ENCODE data around the gene MBD5.
A peak's percentile ranks its signal among the peaks of the same experiment; 100 is the strongest.

The MBD5 gene

GRCh38 chr2:148201075-148202004, 180.4 kb downstream of the MBD5 start:
- DNase-seq (ENCODE audit: low read depth), result peak; percentile 70
- H3K4me3 ChIP-seq (ENCODE audit: low read length), result no peak overlapping the region
- peak; percentile 58 for TF ChIP-seq CTCF (IDR thresholded peaks at IDR 0.05; ENCODE audit: insufficient read depth, low read depth, low read length, missing control alignments)

DNA sequence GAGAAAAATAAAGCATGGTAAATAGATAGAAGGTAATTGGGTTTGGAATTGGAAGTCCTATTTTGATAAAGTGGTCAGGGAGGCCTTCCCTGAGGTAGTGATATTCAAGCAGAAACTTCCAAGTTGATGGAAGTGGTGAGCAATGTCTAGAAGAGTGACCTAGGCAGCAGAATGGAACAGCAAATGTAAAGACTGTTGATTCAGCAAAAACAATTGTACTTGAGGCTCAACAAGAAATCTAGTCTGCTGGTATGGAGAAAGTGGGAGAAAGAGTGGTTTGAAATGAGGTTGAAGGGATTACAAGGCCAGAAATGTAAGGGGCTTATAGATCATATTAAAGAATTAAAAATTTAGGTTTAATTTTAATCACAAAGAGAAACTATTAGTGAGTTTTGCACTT, 181.3 kb downstream of the MBD5 start:
- H3K4me3 ChIP-seq (ENCODE audit: low read length), result no peak overlapping the region
- no peak for DNase-seq (ENCODE audit: low read depth)
- no peak for TF ChIP-seq CTCF (IDR thresholded peaks at IDR 0.05; ENCODE audit: insufficient read depth, low read depth, low read length, missing control alignments)

DNA sequence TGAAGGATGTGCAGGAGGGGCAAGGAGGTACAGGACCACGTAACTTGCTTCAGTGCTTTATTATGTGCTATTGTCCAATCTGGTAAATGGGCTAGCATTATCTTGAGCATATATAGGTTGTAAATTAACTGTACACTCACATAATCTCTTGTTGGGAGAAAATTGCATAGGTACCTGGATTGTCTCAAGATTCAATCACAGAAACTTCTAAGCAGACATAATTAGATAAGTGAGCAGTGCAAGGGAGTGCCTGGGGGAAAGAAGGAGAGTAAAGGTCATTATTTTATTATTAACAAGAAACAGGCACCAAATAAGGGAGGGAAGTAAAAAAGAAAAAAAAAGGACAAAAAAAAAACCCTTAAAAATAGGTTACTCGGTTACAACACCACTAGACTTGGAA, 186.2 kb downstream of the MBD5 start:
- TF ChIP-seq CTCF (IDR thresholded peaks at IDR 0.05; ENCODE audit: insufficient read depth, low read depth, low read length, missing control alignments), result no peak
- no peak overlapping the region for H3K4me3 ChIP-seq (ENCODE audit: low read length)
- DNase-seq (ENCODE audit: low read depth), result no peak

GRCh38 chr2:148209603-148210002, 188.7 kb downstream of the MBD5 start:
- no peak for TF ChIP-seq CTCF (IDR thresholded peaks at IDR 0.05; ENCODE audit: insufficient read depth, low read depth, low read length, missing control alignments)
- peak; percentile 4 for DNase-seq (ENCODE audit: low read depth)
- no peak overlapping the region for H3K4me3 ChIP-seq (ENCODE audit: low read length)

DNA sequence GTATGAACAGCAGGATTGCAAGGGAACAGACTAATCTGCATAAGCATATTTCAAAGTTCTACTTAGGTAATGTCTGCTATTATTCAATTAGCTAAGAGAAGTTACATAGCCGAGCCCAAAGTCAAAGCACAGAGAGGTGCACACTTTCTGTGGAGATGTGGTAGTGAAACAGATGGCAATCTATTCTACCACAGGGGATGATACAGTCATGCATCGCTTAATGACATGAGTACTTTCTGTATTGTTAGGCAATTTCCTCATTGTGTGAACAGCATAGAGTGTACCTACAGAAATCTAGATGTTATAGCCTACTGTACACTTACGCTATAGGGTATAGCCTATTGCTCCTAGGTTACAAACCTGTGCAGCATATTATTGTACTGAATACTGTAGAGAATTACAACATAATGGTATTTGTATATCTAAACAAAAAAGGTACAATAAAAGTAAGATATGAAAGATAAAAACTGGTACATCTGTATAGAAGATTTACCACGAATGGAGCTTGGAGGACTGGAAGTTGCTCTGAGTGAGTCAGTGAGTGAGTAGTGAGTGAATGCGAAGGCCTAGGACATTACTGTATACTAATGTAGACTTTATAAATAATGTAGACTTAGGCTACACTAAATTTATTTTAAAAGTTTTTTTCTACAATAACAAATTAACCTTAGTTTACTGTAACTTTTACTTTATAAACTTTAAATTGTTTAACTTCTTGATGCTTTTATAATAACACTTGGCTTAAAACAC, 197.6 kb downstream of the MBD5 start:
- TF ChIP-seq CTCF (IDR thresholded peaks at IDR 0.05; ENCODE audit: insufficient read depth, low read depth, low read length, missing control alignments), result no peak
- DNase-seq (ENCODE audit: low read depth), result peak; percentile 5

GRCh38 chr2:148221166-148221565, 200.3 kb downstream of the MBD5 start:
- no peak for DNase-seq (ENCODE audit: low read depth)
- H3K4me3 ChIP-seq (ENCODE audit: low read length), result no peak overlapping the region
- no peak for TF ChIP-seq CTCF (IDR thresholded peaks at IDR 0.05; ENCODE audit: insufficient read depth, low read depth, low read length, missing control alignments)

More for the DNA sequence above, 197.6 kb downstream of the MBD5 start:
- H3K4me3 ChIP-seq (ENCODE audit: low read length), result no peak overlapping the region
